K562 (cell line): Measurements from ENCODE around the gene SPTAN1. TPM values are rescaled to one million over a fixed set of nuclear protein-coding genes. Genes with fewer than 3 reads are reported as not detected.
A peak's percentile ranks its signal among the peaks of the same experiment; 100 is the strongest.

ENCODE experiments used
- BMI1 ChIP-seq: fragments of 150-350 bp; IDR thresholded peaks from 2 replicates; pipeline ENCODE4 v1.6.1; 2014; ENCODE audit warnings: low read length
- CC2D1A ChIP-seq: fragments of 450-650 bp; IDR thresholded peaks from 2 replicates; pipeline ENCODE4 v1.6.1; 2017; ENCODE audit warnings: mild to moderate bottlenecking
- CREB1 ChIP-seq, 2 experiments: sonication (generic) in 1 of 2; formaldehyde crosslinking in 1 of 2; IDR thresholded peaks; 2 replicates each; pipeline versions ENCODE4 v1.6.1 to v1.8.0; 2012 to 2022; ENCODE audit warnings: inconsistent platforms in 1 of 2, mild to moderate bottlenecking in 1 of 2, missing genetic modification reagents in 1 of 2, moderate library complexity in 1 of 2
- CREB3 ChIP-seq: fragments of 450-650 bp; conservative IDR thresholded peaks from 2 replicates; pipeline ENCODE4 v1.6.1; 2016; ENCODE audit warnings: missing genetic modification characterization, low read depth, mild to moderate bottlenecking, missing compliant biosample characterization, moderate library complexity
- CSDE1 ChIP-seq, 2 experiments: fragments of 450-650 bp; IDR thresholded peaks; 2 replicates each; pipeline ENCODE4 v1.6.1; 2016; ENCODE audit warnings: mild to moderate bottlenecking in 1 of 2
- CTCF ChIP-seq, 3 experiments: IDR thresholded peaks in 2 of 3; conservative IDR thresholded peaks in 1 of 3; 2 replicates each; pipeline ENCODE4 v1.5.1; 2011 to 2012; ENCODE audit warnings: low read length in 3 of 3, mild to moderate bottlenecking in 3 of 3, control low read depth in 2 of 3, improper control_type of control experiment in 1 of 3, inconsistent platforms in 1 of 3, low read depth in 1 of 3, mixed read lengths in 1 of 3, moderate library complexity in 1 of 3; ENCODE audit not compliant: insufficient read depth in 2 of 3
- ELK3 ChIP-seq: fragments of 450-650 bp; formaldehyde crosslinking; IDR thresholded peaks from 2 replicates; pipeline ENCODE4 v1.4.0; 2020; ENCODE audit warnings: mild to moderate bottlenecking
- IFI16 ChIP-seq: fragments of 250-450 bp; sonication (Bioruptor Pico); IDR thresholded peaks from 2 replicates; pipeline ENCODE4 v2.1.2; 2022; ENCODE audit warnings: mild to moderate bottlenecking, inconsistent platforms
- JUN ChIP-seq, 2 experiments: sonication (generic) in 1 of 2; formaldehyde crosslinking in 1 of 2; IDR thresholded peaks; 2 replicates each; pipeline versions ENCODE4 v1.6.1 to v1.8.0; 2012 to 2022; ENCODE audit warnings: borderline replicate concordance in 2 of 2, mild to moderate bottlenecking in 2 of 2, improper control_type of control experiment in 1 of 2, low read depth in 1 of 2, low read length in 1 of 2, missing genetic modification reagents in 1 of 2
- KLF6 ChIP-seq: fragments of 250-450 bp; sonication (Bioruptor Pico); IDR thresholded peaks from 2 replicates; pipeline ENCODE4 v1.4.0; 2020; ENCODE audit warnings: mild to moderate bottlenecking, moderate library complexity, borderline replicate concordance
- MTA3 ChIP-seq: fragments of 450-650 bp; formaldehyde crosslinking; IDR thresholded peaks from 2 replicates; pipeline ENCODE4 v1.6.1; 2017; ENCODE audit warnings: mild to moderate bottlenecking, borderline replicate concordance
- NCOA2 ChIP-seq, 2 experiments: fragments of 450-650 bp; IDR thresholded peaks; 2 replicates each; pipeline ENCODE4 v1.6.1; 2018; ENCODE audit warnings: mild to moderate bottlenecking in 2 of 2, moderate library complexity in 1 of 2; ENCODE audit not compliant: partially characterized antibody in 2 of 2
- NUFIP1 ChIP-seq: fragments of 450-650 bp; IDR thresholded peaks from 2 replicates; pipeline ENCODE4 v1.6.1; 2018; ENCODE audit not compliant: partially characterized antibody
- RBM14 ChIP-seq: fragments of 200-400 bp; formaldehyde crosslinking; IDR thresholded peaks from 2 replicates; pipeline ENCODE4 v1.6.1; 2018; ENCODE audit warnings: low read depth, mild to moderate bottlenecking, low read length, moderate library complexity, borderline replicate concordance; ENCODE audit not compliant: insufficient read depth
- RFX7 ChIP-seq: fragments of 250-450 bp; sonication (Bioruptor Pico); IDR thresholded peaks from 2 replicates; pipeline ENCODE4 v1.5.1; 2021; ENCODE audit warnings: mild to moderate bottlenecking
- STAT6 ChIP-seq: sonication (generic); formaldehyde crosslinking; IDR thresholded peaks from 2 replicates; pipeline ENCODE4 v1.8.1; 2023; ENCODE audit warnings: mild to moderate bottlenecking, missing genetic modification reagents
- ZBED1 ChIP-seq: IDR thresholded peaks from 2 replicates; pipeline ENCODE4 v1.6.1; 2014
- ZBTB7A ChIP-seq: IDR thresholded peaks from 2 replicates; pipeline ENCODE4 v1.6.1; 2011; ENCODE audit warnings: low read depth, mild to moderate bottlenecking, low read length, moderate library complexity, borderline replicate concordance; ENCODE audit not compliant: control insufficient read depth
- ZEB2 ChIP-seq: fragments of 450-650 bp; IDR thresholded peaks from 2 replicates; pipeline ENCODE4 v1.6.1; 2016
- ZNF143 ChIP-seq: sonication (generic); formaldehyde crosslinking; IDR thresholded peaks from 2 replicates; pipeline ENCODE4 v1.9.0; 2022; ENCODE audit warnings: mild to moderate bottlenecking, missing genetic modification reagents
- polyA plus RNA-seq, 8 experiments: library from polyadenylated mRNA; depleted of rRNA in 4 of 8; stranded (reverse) in 5 of 8; unstranded in 3 of 8; fragments of >200 nt; fragmentation: Nextera tagmentation in 2 of 8; fragmentation: Illumina TruSeq in 1 of 8; extraction: Ambion mirVana in 2 of 8; extraction: Trizol in 1 of 8; gene quantifications; 2 replicates each; pipeline versions ENCODE4 v1.2.1 to v1.2.3, GENCODE V29; 2011 to 2014; ENCODE audit warnings: inconsistent platforms in 1 of 8, missing spikeins in 1 of 8
- total RNA-seq, 7 experiments: library from RNA; depleted of rRNA in 6 of 7; stranded (reverse); fragments of >200 nt in 6 of 7; fragmentation: Illumina TruSeq in 2 of 7; extraction: Trizol in 2 of 7; gene quantifications; 2 replicates each; pipeline versions ENCODE4 v1.2.1 to v1.2.3, GENCODE V29; 2011 to 2021; ENCODE audit warnings: low replicate concordance in 1 of 7

SPTAN1 gene
- total and polyA plus RNA-seq, 9 of the 15 experiments (the other 6 are each of a cell fraction or from before 2014, with no cell fraction given) = 1.5 to 13.5 (median 6.8) TPM

- TF ChIP-seq NCOA2 (IDR thresholded peaks at IDR 0.05; ENCODE audit: partially characterized antibody in 2 of 2) (no peak), ZBED1 (peak; percentile 74; the same call in 1 of the 2 replicates), IFI16 (no peak), RBM14 (no peak), MTA3 (peak; percentile 62; the same call in 1 of the 2 replicates), CSDE1 (IDR thresholded peaks at IDR 0.05) (0 out of 4 replicates have a peak, but pooled peaks of 1 of the 2 experiments have one; percentile 17), CREB3 (tag) (no peak), ZBTB7A (peak; percentile 88; the same call in 1 of the 2 replicates), KLF6 (CRISPR knock-in tag) (no peak), JUN (IDR thresholded peaks at IDR 0.05; ENCODE audit: borderline replicate concordance, low read depth, low read length) (no peak), JUN (CRISPR knock-in tag; IDR thresholded peaks at IDR 0.05; ENCODE audit: borderline replicate concordance) (peak; percentile 83), BMI1 (no peak), CTCF (IDR thresholded peaks at IDR 0.05 in 2 of 3, conservative IDR thresholded peaks at IDR 0.05 in 1 of 3; ENCODE audit: insufficient read depth in 2 of 3, low read depth in 1 of 3, low read length in 3 of 3) (peak in 1 of 3 experiments; percentile 24; a peak in 1 of 6 replicates), ELK3 (CRISPR knock-in tag) (no peak), RFX7 (CRISPR knock-in tag) (no peak), NUFIP1 (no peak), CREB1 (IDR thresholded peaks at IDR 0.05) (peak; percentile 71), CREB1 (CRISPR knock-in tag; IDR thresholded peaks at IDR 0.05) (peak; percentile 26; the same call in 1 of the 2 replicates), STAT6 (no peak), ZEB2 (0 out of 2 replicates have a peak, but pooled peaks have one; percentile 30), CC2D1A (no peak; the same call in 1 of the 2 replicates), ZNF143 (CRISPR knock-in tag) (peak; percentile 12; the same call in 1 of the 2 replicates)
These were observed 47.6 kb upstream of the SPTAN1 start, which contains the start of gene GLE1 (continued) for GRCh38 chr9:128504485-128505413.
